GM08714 (cell line): ENCODE measurements around the gene ITFG2.
A peak's percentile ranks its signal among the peaks of the same experiment; 100 is the strongest.

Source experiments
- H3K4me3 ChIP-seq: fragments of 200-500 bp; sonication (Bioruptor generic); 2 replicates; pipeline ENCODE4 v1.5.1; 2014; ENCODE audit warnings: mild to moderate bottlenecking, low read length, inconsistent platforms
- ZNF274 ChIP-seq: IDR thresholded peaks from 2 replicates; pipeline ENCODE4 v1.6.1; 2012; ENCODE audit warnings: mild to moderate bottlenecking, low read depth, low read length

Gene ITFG2

GRCh38 chr12:2785017-2785416 is 27.5 kb upstream of the ITFG2 start:
- TF ChIP-seq ZNF274, result no peak
- H3K4me3 ChIP-seq, result no peak overlapping the region

DNA sequence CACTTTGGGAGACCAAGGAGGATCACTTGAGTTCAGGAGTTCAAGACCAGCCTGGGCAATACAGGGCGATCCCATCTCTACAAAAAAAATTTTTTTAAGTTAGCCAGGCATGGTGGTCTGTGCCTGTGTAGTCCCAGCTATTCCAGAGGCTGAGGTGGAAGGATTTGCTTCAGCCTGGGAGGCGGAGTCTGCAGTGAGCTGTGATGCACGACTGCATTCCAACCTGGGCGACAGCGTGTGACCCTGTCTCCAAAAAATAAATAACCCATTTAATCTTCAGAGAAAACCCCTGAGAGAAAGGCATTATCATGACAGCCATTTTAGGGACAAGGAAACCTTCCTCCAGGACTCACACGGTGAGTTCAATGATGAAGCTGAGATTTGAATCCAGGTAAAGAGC is 21.4 kb upstream of the ITFG2 start:
- no peak overlapping the region for H3K4me3 ChIP-seq
- no peak for TF ChIP-seq ZNF274

DNA sequence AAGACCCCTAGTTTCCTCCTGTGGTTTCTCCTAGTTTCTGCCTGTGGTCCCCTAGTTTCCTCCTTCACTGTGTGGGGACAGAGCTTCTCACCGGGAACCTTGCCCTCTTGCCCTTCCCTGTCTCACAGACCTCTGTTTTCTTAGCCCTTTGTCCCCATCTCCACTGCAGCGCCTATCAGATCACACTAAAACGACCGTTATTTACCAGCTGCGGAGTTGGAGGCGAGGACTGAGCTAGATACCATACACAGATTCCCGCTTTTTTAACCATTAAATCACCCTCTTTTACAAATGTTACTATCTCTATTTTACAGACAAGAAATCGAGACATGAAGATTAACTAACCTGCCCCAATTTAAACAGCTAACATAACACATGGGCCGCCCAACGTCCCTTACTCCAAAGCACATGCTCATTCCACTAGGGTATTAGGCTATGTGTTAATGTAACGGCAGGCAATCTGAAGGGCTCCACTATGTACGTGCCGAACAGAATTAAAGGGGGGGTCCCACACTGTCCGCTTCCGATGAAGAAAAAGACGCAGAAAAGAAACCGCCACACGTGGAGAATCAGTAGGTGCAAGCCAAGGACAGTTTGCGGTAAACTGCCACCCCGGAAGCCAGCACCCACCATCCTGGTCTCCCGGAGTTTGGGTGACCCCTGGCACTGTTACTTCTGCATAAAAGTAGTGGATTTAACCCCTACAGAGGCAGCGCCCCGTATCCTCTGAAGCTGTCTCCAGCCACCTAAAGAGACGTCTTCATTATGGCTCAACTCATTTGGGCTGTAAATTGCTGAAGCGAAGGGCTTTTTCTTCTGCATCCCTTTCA is 19.6 kb upstream of the ITFG2 start:
- no peak overlapping the region for H3K4me3 ChIP-seq
- no peak for TF ChIP-seq ZNF274

- H3K4me3 ChIP-seq, result no peak overlapping the region
- no peak for TF ChIP-seq ZNF274
Observed at GRCh38 chr12:2793561-2793960, 18.9 kb upstream of the ITFG2 start.

GRCh38 chr12:2794191-2794735 is 18.2 kb upstream of the ITFG2 start:
- H3K4me3 ChIP-seq, result peak overlapping the region; percentile 75; the same call in 1 of the 2 replicates
- TF ChIP-seq ZNF274, result no peak

- no peak for TF ChIP-seq ZNF274
- peak within 1 kb of the TSS; percentile 75 for H3K4me3 ChIP-seq
Observed at GRCh38 chr12:2794736-2795289, 17.7 kb upstream of the ITFG2 start, which contains the start of gene FKBP4. FKBP4 (plus strand) TSS chr12:2794970; CDS start chr12:2795140, 170 bp downstream.

GRCh38 chr12:2795291-2796186 is 16.9 kb upstream of the ITFG2 start:
- H3K4me3 ChIP-seq, result peak overlapping the region; percentile 75
- TF ChIP-seq ZNF274, result no peak

GRCh38 chr12:2796187-2796666 is 16.2 kb upstream of the ITFG2 start:
- no peak for TF ChIP-seq ZNF274
- H3K4me3 ChIP-seq, result peak overlapping the region; percentile 75

DNA sequence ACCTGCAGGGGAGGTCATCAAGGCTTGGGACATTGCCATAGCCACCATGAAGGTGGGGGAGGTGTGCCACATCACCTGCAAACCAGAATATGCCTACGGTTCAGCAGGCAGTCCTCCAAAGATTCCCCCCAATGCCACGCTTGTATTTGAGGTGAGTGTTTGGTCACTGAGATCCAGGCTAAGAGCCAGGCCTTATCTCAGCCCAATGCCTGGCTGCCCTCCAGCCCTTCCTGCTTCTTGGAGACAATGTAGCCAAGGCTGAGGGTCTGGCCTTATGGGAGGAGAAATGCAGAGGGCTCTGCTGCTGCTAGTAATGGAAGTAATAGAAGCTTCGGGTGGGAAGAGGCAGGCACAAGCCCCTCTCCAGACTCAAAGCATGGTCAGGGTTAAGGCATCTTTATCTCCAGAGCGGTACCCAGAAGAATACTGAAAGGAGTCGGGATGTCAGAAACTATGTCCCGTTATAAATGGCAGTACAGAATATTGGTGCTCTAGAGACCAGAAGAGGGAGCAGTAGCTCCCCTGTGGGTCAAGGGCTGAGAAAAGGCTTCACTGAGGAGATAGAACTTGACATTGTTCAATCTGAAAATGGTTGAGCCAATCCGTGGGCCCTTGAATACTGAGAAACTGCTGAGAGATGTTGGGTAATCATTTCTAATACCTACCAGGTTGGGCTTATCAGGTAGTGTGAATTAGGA is 14.6 kb upstream of the ITFG2 start:
- no peak overlapping the region for H3K4me3 ChIP-seq

GRCh38 chr12:2800046-2800570 is 12.4 kb upstream of the ITFG2 start:
- no peak overlapping the region for H3K4me3 ChIP-seq
- TF ChIP-seq ZNF274, result no peak

More for the DNA sequence above, 14.6 kb upstream of the ITFG2 start:
- no peak for TF ChIP-seq ZNF274

- no peak for TF ChIP-seq ZNF274
- no peak overlapping the region for H3K4me3 ChIP-seq
Observed at GRCh38 chr12:2801044-2801783, 11.3 kb upstream of the ITFG2 start.

DNA sequence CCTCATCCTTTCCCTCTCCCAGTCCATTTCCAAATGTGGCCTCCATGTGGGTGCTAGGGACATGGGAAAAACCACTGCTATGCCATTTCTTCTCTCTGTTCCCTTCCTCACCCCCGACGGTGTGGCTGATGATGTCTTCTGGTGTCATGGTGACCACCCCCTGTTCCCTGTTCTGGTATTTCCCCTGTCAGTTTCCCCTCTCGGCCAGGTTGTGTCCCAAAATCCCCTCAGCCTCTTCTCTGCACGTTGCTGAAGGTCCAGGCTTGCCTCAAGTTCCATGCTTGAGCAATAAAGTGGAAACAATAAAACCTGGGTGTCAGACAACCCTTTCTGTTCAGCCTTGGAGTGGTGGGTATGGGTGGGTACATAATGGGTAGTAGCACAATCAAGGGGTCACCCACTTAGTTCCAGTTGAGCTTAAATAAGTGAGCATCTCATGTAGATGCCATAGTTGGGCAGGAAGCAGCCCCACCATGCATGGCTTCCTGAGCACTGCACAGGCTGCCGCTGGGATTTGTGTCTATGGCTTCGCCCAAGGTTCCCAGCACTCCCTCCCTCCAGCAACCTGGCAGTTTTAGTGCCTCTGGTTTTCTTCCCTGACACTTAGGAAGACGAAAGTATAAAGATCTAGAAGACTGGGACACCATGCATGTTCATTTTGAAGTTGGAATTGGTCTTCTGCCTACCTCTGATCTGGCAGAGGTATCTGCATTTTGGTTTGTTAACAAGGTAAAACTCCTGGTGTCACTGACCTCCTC is 8.7 kb upstream of the ITFG2 start:
- no peak overlapping the region for H3K4me3 ChIP-seq
- TF ChIP-seq ZNF274, result no peak
